ENCODE measurements around the gene PDE8A. TPM values are rescaled to one million over a fixed set of nuclear protein-coding genes. Genes with fewer than 3 reads are reported as not detected.
"Not testable (repeated sequence)": the region's sequence is repeated elsewhere in the genome, so short reads cannot be mapped to it uniquely, and the experiment has no call there.

Gene PDE8A
- total RNA-seq, 1 donor from 2014 or later = 32.3 TPM

DNA sequence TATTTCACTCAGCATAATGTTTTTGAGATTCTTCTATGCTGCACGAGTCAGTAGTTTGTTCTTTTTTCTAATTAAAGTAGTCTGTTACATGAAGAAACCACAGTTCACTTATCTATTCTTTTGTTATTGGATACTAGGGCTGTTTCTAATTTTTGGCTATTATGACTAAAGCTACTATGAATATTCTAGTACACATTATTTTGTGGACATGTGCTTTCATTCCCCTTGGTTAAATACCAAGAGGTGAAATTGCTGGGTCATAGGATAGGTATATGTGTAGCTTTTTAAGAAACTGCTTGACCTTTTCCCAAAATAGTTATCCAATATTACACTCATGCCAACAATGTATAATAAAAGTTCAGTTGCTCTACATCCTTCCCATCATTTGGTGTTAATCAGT is 8.9 kb downstream of the PDE8A start:
- Mint-ChIP-seq H3K9me3 (no peaks in the 10 kb centered on the region), H3K27me3 (no peaks in the 10 kb centered on the region), H3K4me1 (peaks cover 53% of the 10 kb centered on the region), H3K36me3 (ENCODE audit: low read depth) (no peaks in the 10 kb centered on the region), H3K4me3 (no peak overlapping the region), H3K27ac (no peak overlapping the region)
- ChIA-PET POLR2A (interaction anchor here (2.6 kb wide), 1 partner anchor 10 kb away, joined by 19 read pairs; the partner anchor contains the start of gene PDE8A), CTCF (no interaction called here)
- TF ChIP-seq CTCF (IDR thresholded peaks at IDR 0.05) = no peak
- intact Hi-C loops (cut with micrococcal nuclease) = no loop called here
- DNase-seq (no peak), ATAC-seq (ENCODE audit: low read depth) (no peak)

- Mint-ChIP-seq H3K27ac (peak overlapping the region; percentile 54), H3K9me3 (no peaks in the 10 kb centered on the region), H3K4me1 (peaks cover 52% of the 10 kb centered on the region), H3K36me3 (ENCODE audit: low read depth) (no peaks in the 10 kb centered on the region), H3K4me3 (peak overlapping the region; percentile 21), H3K27me3 (no peaks in the 10 kb centered on the region)
- TF ChIP-seq CTCF (IDR thresholded peaks at IDR 0.05) = no peak
- ChIA-PET CTCF (interaction anchor here (1.4 kb wide), 1 partner anchor 13 kb away, joined by 4 read pairs; no protein-coding TSS in a partner anchor), POLR2A (interaction anchor here (0.7 to 2.6 kb wide), 3 partner anchors 9 to 260 kb away, joined by 3 to 19 read pairs (median 3); partner anchors contain the start of gene PDE8A)
- no peak for DNase-seq
- intact Hi-C loops (cut with micrococcal nuclease) = loop anchor here (1.0 kb wide), 2 partner anchors 10 to 13 kb away; partner anchors contain the start of gene PDE8A
- ATAC-seq (ENCODE audit: low read depth) = peak; percentile 67
Measured at GRCh38 chr15:84991014-84991712, 9.5 kb downstream of the PDE8A start.

GRCh38 chr15:84992157-84992944 is 10.7 kb downstream of the PDE8A start:
- intact Hi-C loops (cut with micrococcal nuclease) = no loop called here
- peak overlapping the region; percentile 60 for H3K27ac Mint-ChIP-seq
- no peaks in the 10 kb centered on the region for H3K27me3 Mint-ChIP-seq
- no peak for TF ChIP-seq CTCF (IDR thresholded peaks at IDR 0.05)
- no peak for DNase-seq
- H3K4me3 Mint-ChIP-seq = no peak overlapping the region
- ChIA-PET POLR2A (interaction anchor here (0.6 to 2.6 kb wide), 3 partner anchors 9 to 13 kb away, joined by 3 to 19 read pairs (median 12); partner anchors contain the start of gene PDE8A), CTCF (interaction anchor here (1.4 kb wide), 1 partner anchor 11 kb away, joined by 4 read pairs; no protein-coding TSS in a partner anchor)
- peak; percentile 33 for ATAC-seq (ENCODE audit: low read depth)
- H3K4me1 Mint-ChIP-seq = peaks cover 48% of the 10 kb centered on the region
- H3K9me3 Mint-ChIP-seq = no peaks in the 10 kb centered on the region
- H3K36me3 Mint-ChIP-seq (ENCODE audit: low read depth) = no peaks in the 10 kb centered on the region

DNA sequence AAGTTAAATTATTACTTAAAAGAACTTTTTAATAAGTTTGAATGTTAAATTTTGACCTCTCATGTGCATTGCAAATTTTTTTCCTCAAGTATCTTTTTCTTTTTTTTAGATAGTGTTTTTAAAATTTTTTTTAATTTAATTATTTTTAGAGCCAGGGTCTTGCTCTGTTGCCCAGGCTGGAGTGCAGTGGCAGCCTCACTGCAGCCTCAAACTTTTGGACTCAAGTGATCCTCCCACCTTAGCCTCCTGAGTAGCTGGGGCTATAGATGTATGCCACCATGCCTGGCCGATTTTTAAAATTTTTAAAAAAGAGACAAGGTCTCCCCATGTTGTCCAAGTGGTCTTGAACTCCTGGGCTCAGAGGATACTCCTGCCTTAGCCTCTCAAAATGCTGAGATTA is 14.4 kb downstream of the PDE8A start:
- ChIA-PET CTCF (no interaction called here), POLR2A (no interaction called here)
- no peaks in the 10 kb centered on the region for H3K36me3 Mint-ChIP-seq (ENCODE audit: low read depth)
- H3K27me3 Mint-ChIP-seq = no peaks in the 10 kb centered on the region
- ATAC-seq (ENCODE audit: low read depth) (no peak), DNase-seq (no peak)
- peaks cover 27% of the 10 kb centered on the region for H3K4me1 Mint-ChIP-seq
- H3K9me3 Mint-ChIP-seq = no peaks in the 10 kb centered on the region
- no peak overlapping the region for H3K4me3 Mint-ChIP-seq
- H3K27ac Mint-ChIP-seq = no peak overlapping the region
- no peak for TF ChIP-seq CTCF (IDR thresholded peaks at IDR 0.05)
- intact Hi-C loops (cut with micrococcal nuclease) = no loop called here

GRCh38 chr15:84996714-84997113 is 15.1 kb downstream of the PDE8A start:
- ATAC-seq (ENCODE audit: low read depth); intact Hi-C loops (cut with micrococcal nuclease); DNase-seq; POLR2A ChIA-PET; CTCF ChIA-PET; H3K36me3 Mint-ChIP-seq (ENCODE audit: low read depth); H3K27me3 Mint-ChIP-seq; H3K27ac Mint-ChIP-seq; H3K9me3 Mint-ChIP-seq; H3K4me3 Mint-ChIP-seq: not testable (repeated sequence)
- peaks cover 27% of the 10 kb centered on the region for H3K4me1 Mint-ChIP-seq

GRCh38 chr15:84997214-84997613 is 15.6 kb downstream of the PDE8A start:
- H3K4me3 Mint-ChIP-seq; intact Hi-C loops (cut with micrococcal nuclease): not testable (repeated sequence)

More at GRCh38 chr15:84997214-84997613, 15.6 kb downstream of the PDE8A start:
- H3K36me3 Mint-ChIP-seq (ENCODE audit: low read depth); DNase-seq; H3K27me3 Mint-ChIP-seq; ATAC-seq (ENCODE audit: low read depth); CTCF ChIA-PET; H3K9me3 Mint-ChIP-seq; POLR2A ChIA-PET; H3K27ac Mint-ChIP-seq: not testable (repeated sequence)
- peaks cover 26% of the 10 kb centered on the region for H3K4me1 Mint-ChIP-seq

All from activated B cell treated with CpG ODN at 0.5 μM for 24 hours (primary cell).